Measurements from ENCODE around the gene BLTP3B. TPM values are rescaled to one million over a fixed set of nuclear protein-coding genes. Genes with fewer than 3 reads are reported as not detected.
A peak's percentile ranks its signal among the peaks of the same experiment; 100 is the strongest.

BLTP3B gene
- total RNA-seq, 1 donor from 2014 or later = 19.0 TPM

GRCh38 chr12:100127766-100128511 lies 14.7 kb downstream of the BLTP3B start:
- no peak for DNase-seq (ENCODE audit: low read depth, low spot score)
- Mint-ChIP-seq H3K27ac (ENCODE audit: unreplicated experiment) (no peak overlapping the region), H3K27me3 (ENCODE audit: low read depth) (no peaks in the 10 kb centered on the region), H3K4me3 (no peak overlapping the region), H3K9me3 (peaks cover 3% of the 10 kb centered on the region), H3K36me3 (ENCODE audit: low read depth) (peaks cover 4% of the 10 kb centered on the region), H3K4me1 (peaks cover 9% of the 10 kb centered on the region)
- no peak for TF ChIP-seq CTCF (conservative IDR thresholded peaks at IDR 0.05)

- Mint-ChIP-seq H3K4me3 (no peak overlapping the region), H3K27ac (ENCODE audit: unreplicated experiment) (no peak overlapping the region), H3K27me3 (ENCODE audit: low read depth) (no peaks in the 10 kb centered on the region), H3K4me1 (peaks cover 6% of the 10 kb centered on the region), H3K9me3 (peaks cover 7% of the 10 kb centered on the region), H3K36me3 (ENCODE audit: low read depth) (peaks cover 10% of the 10 kb centered on the region)
- no peak for DNase-seq (ENCODE audit: low read depth, low spot score)
- TF ChIP-seq CTCF (conservative IDR thresholded peaks at IDR 0.05) = no peak
These were observed 19.2 kb downstream of the BLTP3B start for GRCh38 chr12:100123316-100124095.

GRCh38 chr12:100120355-100120754 lies 22.3 kb downstream of the BLTP3B start:
- no peaks in the 10 kb centered on the region for H3K4me1 Mint-ChIP-seq
- no peaks in the 10 kb centered on the region for H3K27me3 Mint-ChIP-seq (ENCODE audit: low read depth)
- DNase-seq (ENCODE audit: low read depth, low spot score) = no peak
- H3K9me3 Mint-ChIP-seq = peaks cover 15% of the 10 kb centered on the region
- peaks cover 19% of the 10 kb centered on the region for H3K36me3 Mint-ChIP-seq (ENCODE audit: low read depth)
- TF ChIP-seq CTCF (conservative IDR thresholded peaks at IDR 0.05) = no peak
- H3K27ac Mint-ChIP-seq (ENCODE audit: unreplicated experiment) = no peak overlapping the region
- H3K4me3 Mint-ChIP-seq = no peak overlapping the region

GRCh38 chr12:100115291-100115690 lies 27.4 kb downstream of the BLTP3B start:
- Mint-ChIP-seq H3K4me3 (no peak overlapping the region), H3K27me3 (ENCODE audit: low read depth) (no peaks in the 10 kb centered on the region), H3K4me1 (no peaks in the 10 kb centered on the region), H3K27ac (ENCODE audit: unreplicated experiment) (peak overlapping the region; percentile 12), H3K9me3 (peaks cover 10% of the 10 kb centered on the region), H3K36me3 (ENCODE audit: low read depth) (peaks cover 19% of the 10 kb centered on the region)
- DNase-seq (ENCODE audit: low read depth, low spot score) = no peak
- TF ChIP-seq CTCF (conservative IDR thresholded peaks at IDR 0.05) = no peak

- Mint-ChIP-seq H3K4me1 (no peaks in the 10 kb centered on the region), H3K27ac (ENCODE audit: unreplicated experiment) (no peak overlapping the region), H3K36me3 (ENCODE audit: low read depth) (peaks cover 19% of the 10 kb centered on the region), H3K4me3 (no peak overlapping the region), H3K27me3 (ENCODE audit: low read depth) (no peaks in the 10 kb centered on the region), H3K9me3 (peaks cover 8% of the 10 kb centered on the region)
- no peak for DNase-seq (ENCODE audit: low read depth, low spot score)
- TF ChIP-seq CTCF (conservative IDR thresholded peaks at IDR 0.05) = no peak
These were observed 28.1 kb downstream of the BLTP3B start for GRCh38 chr12:100114574-100114973.

Data from neural crest cell (in vitro differentiated cells).